H9 (cell line): ENCODE results near the gene TSC22D1. TPM values are rescaled to one million over a fixed set of nuclear protein-coding genes. Genes with fewer than 3 reads are reported as not detected.

Source experiments
- DNase-seq: peaks from one replicate; pipeline ENCODE4 v3.0.0-alpha.2; 2017
- H2AFZ ChIP-seq: one replicate; pipeline ENCODE4 v1.6.1; 2013; ENCODE audit warnings: mild to moderate bottlenecking, low read length, control low read depth, moderate library complexity
- H2AK5ac ChIP-seq: 2 replicates; pipeline ENCODE4 v1.6.1; 2013; ENCODE audit warnings: low read length, control low read depth, mixed read lengths; ENCODE audit not compliant: insufficient read length
- H2BK120ac ChIP-seq: one replicate; pipeline ENCODE4 v1.6.1; 2013; ENCODE audit warnings: low read depth, mild to moderate bottlenecking, low read length, control low read depth, inconsistent platforms; ENCODE audit not compliant: poor library complexity, severe bottlenecking
- H2BK12ac ChIP-seq: 2 replicates; pipeline ENCODE4 v1.6.1; 2013; ENCODE audit warnings: low read length, control low read depth, mixed read lengths, low read depth; ENCODE audit not compliant: insufficient read length
- H2BK15ac ChIP-seq: 2 replicates; pipeline ENCODE4 v1.6.1; 2013; ENCODE audit warnings: low read depth, low read length, control low read depth
- H2BK20ac ChIP-seq: one replicate; pipeline ENCODE4 v1.6.1; 2013; ENCODE audit warnings: low read depth, mild to moderate bottlenecking, low read length, control low read depth, inconsistent platforms; ENCODE audit not compliant: poor library complexity, severe bottlenecking
- H2BK5ac ChIP-seq: 2 replicates; pipeline ENCODE4 v1.6.1; 2013; ENCODE audit warnings: low read length, control low read depth, mixed read lengths; ENCODE audit not compliant: insufficient read length
- H3K14ac ChIP-seq: 2 replicates; pipeline ENCODE4 v1.6.1; 2013; ENCODE audit warnings: low read length, control low read depth; ENCODE audit not compliant: insufficient read depth
- H3K18ac ChIP-seq: 2 replicates; pipeline ENCODE4 v1.6.1; 2013; ENCODE audit warnings: low read depth, mild to moderate bottlenecking, mixed read lengths, low read length, control low read depth; ENCODE audit not compliant: insufficient read length
- H3K23ac ChIP-seq: 2 replicates; pipeline ENCODE4 v1.6.1; 2013; ENCODE audit warnings: low read length, control low read depth, mixed read lengths, low read depth; ENCODE audit not compliant: insufficient read length
- H3K23me2 ChIP-seq: 2 replicates; pipeline ENCODE4 v1.6.1; 2013; ENCODE audit warnings: low read depth, mild to moderate bottlenecking, mixed read lengths, low read length, control low read depth; ENCODE audit not compliant: insufficient read length, poor library complexity, severe bottlenecking
- H3K27ac ChIP-seq: 2 replicates; pipeline ENCODE4 v1.5.1; 2013; ENCODE audit warnings: low read length, control low read depth, mixed read lengths, low read depth; ENCODE audit not compliant: insufficient read length
- H3K27me3 ChIP-seq: 2 replicates; pipeline ENCODE4 v1.6.1; 2013; ENCODE audit warnings: low read length, control low read depth, inconsistent platforms; ENCODE audit not compliant: insufficient read depth
- H3K4ac ChIP-seq: 2 replicates; pipeline ENCODE4 v1.6.1; 2013; ENCODE audit warnings: low read depth, mild to moderate bottlenecking, control low read depth, inconsistent platforms, low read length, moderate library complexity
- H3K4me1 ChIP-seq: 2 replicates; pipeline ENCODE4 v1.6.1; 2013; ENCODE audit warnings: low read length, control low read depth, inconsistent platforms; ENCODE audit not compliant: insufficient read depth
- H3K4me2 ChIP-seq: 2 replicates; pipeline ENCODE4 v1.6.1; 2013; ENCODE audit warnings: low read length, control low read depth, mixed read lengths; ENCODE audit not compliant: insufficient read length, insufficient read depth
- H3K56ac ChIP-seq: 2 replicates; pipeline ENCODE4 v1.6.1; 2013; ENCODE audit warnings: low read depth, mild to moderate bottlenecking, mixed read lengths, low read length, control low read depth; ENCODE audit not compliant: insufficient read length
- H3K79me1 ChIP-seq: 2 replicates; pipeline ENCODE4 v1.6.1; 2013; ENCODE audit warnings: low read depth, mild to moderate bottlenecking, moderate library complexity, low read length, control low read depth, inconsistent platforms; ENCODE audit not compliant: insufficient read depth, poor library complexity, severe bottlenecking
- H3K79me2 ChIP-seq: 2 replicates; pipeline ENCODE4 v1.6.1; 2013; ENCODE audit warnings: low read length, control low read depth, inconsistent platforms; ENCODE audit not compliant: insufficient read depth
- H3K9ac ChIP-seq: 2 replicates; pipeline ENCODE4 v1.6.1; 2013; ENCODE audit warnings: low read length, control low read depth, mixed read lengths; ENCODE audit not compliant: insufficient read length; ENCODE audit errors: extremely low read depth
- H3K9me3 ChIP-seq: one replicate; pipeline ENCODE4 v1.6.1; 2013; ENCODE audit warnings: low read depth, low read length, inconsistent platforms; ENCODE audit not compliant: control insufficient read depth
- H3T11ph ChIP-seq: one replicate; pipeline ENCODE4 v1.6.1; 2013; ENCODE audit warnings: mild to moderate bottlenecking, low read length, control low read depth, inconsistent platforms
- H4K20me1 ChIP-seq: one replicate; pipeline ENCODE4 v1.6.1; 2013; ENCODE audit not compliant: control insufficient read depth, insufficient read length, insufficient read depth
- H4K5ac ChIP-seq: 2 replicates; pipeline ENCODE4 v1.6.1; 2013; ENCODE audit warnings: low read depth, mild to moderate bottlenecking, mixed read lengths, low read length, control low read depth; ENCODE audit not compliant: insufficient read length
- H4K8ac ChIP-seq: replicated peaks from 2 replicates; pipeline ENCODE4 v1.6.1; 2013; ENCODE audit warnings: low read length, control low read depth, mixed read lengths, low read depth; ENCODE audit not compliant: insufficient read length
- H4K91ac ChIP-seq: 2 replicates; pipeline ENCODE4 v1.6.1; 2013; ENCODE audit warnings: low read depth, mild to moderate bottlenecking, moderate library complexity, mixed read lengths, low read length, control low read depth; ENCODE audit not compliant: insufficient read length
- H3K27ac Mint-ChIP-seq, 3 experiments: 2 replicates in 2 of 3; 3 replicates in 1 of 3; pipeline ENCODE4 v1.8.0; 2020 to 2021; ENCODE audit warnings: mixed read lengths in 3 of 3, mild to moderate bottlenecking in 1 of 3, moderate library complexity in 1 of 3
- H3K27me3 Mint-ChIP-seq: 2 replicates; pipeline ENCODE4 v1.8.0; 2021; ENCODE audit warnings: low read depth, mild to moderate bottlenecking, moderate library complexity, mixed read lengths
- H3K36me3 Mint-ChIP-seq, 3 experiments: 2 replicates in 2 of 3; 3 replicates in 1 of 3; pipeline ENCODE4 v1.8.0; 2020 to 2021; ENCODE audit warnings: low read depth in 3 of 3, mixed read lengths in 3 of 3; ENCODE audit not compliant: insufficient read depth in 1 of 3
- H3K4me1 Mint-ChIP-seq, 2 experiments: 2 replicates each; pipeline ENCODE4 v1.8.0; 2020; ENCODE audit warnings: mixed read lengths in 2 of 2
- H3K4me3 Mint-ChIP-seq, 2 experiments: 2 replicates in 1 of 2; 3 replicates in 1 of 2; pipeline ENCODE4 v1.8.0; 2020 to 2021; ENCODE audit warnings: mild to moderate bottlenecking in 2 of 2, mixed read lengths in 2 of 2, moderate library complexity in 1 of 2
- H3K9me3 Mint-ChIP-seq, 2 experiments: 2 replicates in 1 of 2; 3 replicates in 1 of 2; pipeline ENCODE4 v1.8.0; 2020; ENCODE audit warnings: mild to moderate bottlenecking in 2 of 2, mixed read lengths in 2 of 2, moderate library complexity in 1 of 2
- CTCF ChIP-seq: fragments of 200-600 bp; sonication (generic); conservative IDR thresholded peaks from 3 replicates; pipeline ENCODE4 v1.8.0; 2021; ENCODE audit warnings: antibody characterized with exemption, mild to moderate bottlenecking
- WGBS: extraction: QIAGEN DNeasy Blood & Tissue Kit; methylation state at CpG from one replicate; pipeline ENCODE4 v1.1.7; 2013; ENCODE audit warnings: missing lambda C conversion rate, low lambda C conversion rate, mixed read lengths; ENCODE audit not compliant: insufficient read length; ENCODE audit errors: extremely low coverage; 5-methylcytosine and 5-hydroxymethylcytosine counted together
- total RNA-seq: library from RNA; stranded (reverse); gene quantifications from 2 replicates; pipeline ENCODE4 v1.2.1, GENCODE V29; 2021

Gene TSC22D1
- total RNA-seq, 1 experiment from 2014 or later = 76.7 TPM

DNA sequence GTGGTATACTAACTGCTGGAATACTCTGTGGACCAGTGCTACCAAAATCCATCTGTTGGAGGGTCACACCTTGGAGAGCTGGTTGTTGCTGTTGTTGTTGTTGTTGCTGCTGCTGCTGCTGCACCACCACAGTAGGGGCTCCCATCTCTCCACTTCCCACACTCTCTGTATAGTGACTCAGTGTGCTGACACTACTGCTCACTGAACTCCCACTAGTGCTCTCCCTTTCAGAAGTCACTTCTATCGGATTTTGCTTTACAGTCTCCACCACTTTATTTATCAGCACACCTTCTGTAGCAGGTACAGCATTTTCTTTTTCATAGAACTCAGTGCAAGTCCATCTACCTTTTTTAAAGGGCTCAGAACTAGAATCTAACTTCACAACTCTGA is 1.7 kb downstream of the TSC22D1 start:
- H3K4me1 ChIP-seq = peaks cover 6% of the 10 kb centered on the region; the same call in 1 of the 2 replicates
- no peak for TF ChIP-seq CTCF
- H3K27ac Mint-ChIP-seq = peak overlapping the region in 1 of 3 experiments; percentile 33; a peak in 1 of 7 replicates
- no peaks in the 10 kb centered on the region; a peak in 1 of 5 replicates for H3K9me3 Mint-ChIP-seq
- H3K9me3 ChIP-seq = no peaks in the 10 kb centered on the region
- peak overlapping the region; percentile 92 to 96 for H3K4me3 Mint-ChIP-seq
- no peak overlapping the region for H3T11ph ChIP-seq
- peaks cover 17% of the 10 kb centered on the region; the same call in 1 of the 2 replicates for H3K79me2 ChIP-seq
- H3K4me2 ChIP-seq = peak overlapping the region; percentile 75
- H3K79me1 ChIP-seq = no peaks in the 10 kb centered on the region
- H3K56ac ChIP-seq = no peak overlapping the region
- H3K18ac ChIP-seq = no peak overlapping the region
- H2BK12ac ChIP-seq = no peak overlapping the region
- H2AFZ ChIP-seq = no peak overlapping the region
- WGBS = no CpG with 5 or more reads among the region's 1 CpG
- H3K36me3 Mint-ChIP-seq = peaks cover 20 to 38% (median 36%) of the 10 kb centered on the region in 3 experiments
- no peak overlapping the region for H4K91ac ChIP-seq
- no peaks in the 10 kb centered on the region for H3K27me3 ChIP-seq
- no peak overlapping the region for H2BK20ac ChIP-seq
- no peak overlapping the region for H2BK5ac ChIP-seq
- H3K4ac ChIP-seq = no peak overlapping the region
- no peaks in the 10 kb centered on the region; the same call in 1 of the 2 replicates for H3K27me3 Mint-ChIP-seq
- H3K27ac ChIP-seq = no peak overlapping the region
- H3K23me2 ChIP-seq = peaks cover 13% of the 10 kb centered on the region
- peaks cover 57 to 58% of the 10 kb centered on the region in 2 experiments for H3K4me1 Mint-ChIP-seq
- no peak overlapping the region for H2BK15ac ChIP-seq
- no peak overlapping the region for H3K14ac ChIP-seq
- no peak overlapping the region for H2BK120ac ChIP-seq
- H4K8ac ChIP-seq = no peak overlapping the region
- DNase-seq = no peak
- no peak overlapping the region for H3K9ac ChIP-seq
- no peak overlapping the region for H2AK5ac ChIP-seq
- no peak overlapping the region for H4K5ac ChIP-seq
- no peaks in the 10 kb centered on the region for H4K20me1 ChIP-seq
- no peak overlapping the region for H3K23ac ChIP-seq
